GM12864 (cell line): ENCODE measurements around the gene MRGPRE.

Source experiments
- DNase-seq: peaks from one replicate; pipeline ENCODE4 v3.0.0-alpha.2; 2011; ENCODE audit warnings: low read depth
- H3K4me3 ChIP-seq: 2 replicates; pipeline ENCODE4 v1.5.1; 2011; ENCODE audit warnings: mild to moderate bottlenecking, low read depth, low read length, control low read depth
- TF ChIP-seq, protein P1 (sequence below): IDR thresholded peaks from 2 replicates; pipeline ENCODE4 v1.5.1; 2011; ENCODE audit warnings: low read depth, mild to moderate bottlenecking, moderate library complexity, low read length, control low read depth, inconsistent platforms; ENCODE audit errors: missing control alignments

The MRGPRE gene

DNA sequence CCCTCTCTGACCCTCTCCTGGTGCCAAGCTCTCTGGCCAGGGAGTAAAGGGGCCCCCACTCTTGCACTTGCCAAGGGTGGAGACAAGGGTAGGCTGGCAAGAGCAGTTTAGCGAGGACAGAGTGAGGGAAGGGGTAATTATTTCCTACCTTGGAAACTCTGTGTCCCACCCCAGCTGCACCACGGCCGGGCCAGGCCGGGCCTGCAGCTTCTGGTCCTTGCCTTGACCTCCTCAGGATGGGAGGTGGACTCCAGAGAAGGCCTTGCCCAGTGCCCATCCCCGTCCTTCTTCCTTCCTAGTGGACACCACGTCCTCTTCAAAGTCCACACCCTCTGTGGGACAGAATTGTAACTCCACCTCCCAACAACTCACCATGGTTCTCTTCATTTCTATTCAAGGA, 48.7 kb downstream of the MRGPRE start:
- no peak for DNase-seq
- TF ChIP-seq, protein P1, sequence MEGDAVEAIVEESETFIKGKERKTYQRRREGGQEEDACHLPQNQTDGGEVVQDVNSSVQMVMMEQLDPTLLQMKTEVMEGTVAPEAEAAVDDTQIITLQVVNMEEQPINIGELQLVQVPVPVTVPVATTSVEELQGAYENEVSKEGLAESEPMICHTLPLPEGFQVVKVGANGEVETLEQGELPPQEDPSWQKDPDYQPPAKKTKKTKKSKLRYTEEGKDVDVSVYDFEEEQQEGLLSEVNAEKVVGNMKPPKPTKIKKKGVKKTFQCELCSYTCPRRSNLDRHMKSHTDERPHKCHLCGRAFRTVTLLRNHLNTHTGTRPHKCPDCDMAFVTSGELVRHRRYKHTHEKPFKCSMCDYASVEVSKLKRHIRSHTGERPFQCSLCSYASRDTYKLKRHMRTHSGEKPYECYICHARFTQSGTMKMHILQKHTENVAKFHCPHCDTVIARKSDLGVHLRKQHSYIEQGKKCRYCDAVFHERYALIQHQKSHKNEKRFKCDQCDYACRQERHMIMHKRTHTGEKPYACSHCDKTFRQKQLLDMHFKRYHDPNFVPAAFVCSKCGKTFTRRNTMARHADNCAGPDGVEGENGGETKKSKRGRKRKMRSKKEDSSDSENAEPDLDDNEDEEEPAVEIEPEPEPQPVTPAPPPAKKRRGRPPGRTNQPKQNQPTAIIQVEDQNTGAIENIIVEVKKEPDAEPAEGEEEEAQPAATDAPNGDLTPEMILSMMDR, result no peak
- H3K4me3 ChIP-seq, result no peak overlapping the region

DNA sequence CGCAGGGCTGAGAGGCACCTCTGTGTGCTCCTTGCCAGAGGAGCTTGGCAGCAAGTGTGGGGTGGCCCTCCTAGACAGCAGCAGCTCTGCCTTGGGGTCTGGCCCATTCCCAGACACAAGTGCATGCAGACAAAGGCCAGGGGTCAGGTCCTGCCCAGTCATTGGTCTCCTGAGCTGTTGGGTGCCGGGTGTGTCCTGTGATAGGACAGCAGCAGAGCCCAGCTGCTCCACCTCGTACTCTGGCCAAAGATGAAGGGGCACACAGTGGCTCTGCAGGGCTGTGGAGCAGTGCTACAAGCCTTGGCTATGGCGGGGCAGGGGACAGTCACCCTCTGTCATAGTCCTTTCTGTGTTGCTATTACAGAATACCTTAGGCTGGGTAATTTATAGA, 49.8 kb downstream of the MRGPRE start:
- TF ChIP-seq, protein P1, result no peak
- no peak overlapping the region for H3K4me3 ChIP-seq

GRCh38 chr11:3181725-3182461, 50.3 kb downstream of the MRGPRE start:
- H3K4me3 ChIP-seq, result no peak overlapping the region
- TF ChIP-seq, protein P1, result no peak
- DNase-seq, result no peak

More for the DNA sequence above, 49.8 kb downstream of the MRGPRE start:
- DNase-seq, result no peak

DNA sequence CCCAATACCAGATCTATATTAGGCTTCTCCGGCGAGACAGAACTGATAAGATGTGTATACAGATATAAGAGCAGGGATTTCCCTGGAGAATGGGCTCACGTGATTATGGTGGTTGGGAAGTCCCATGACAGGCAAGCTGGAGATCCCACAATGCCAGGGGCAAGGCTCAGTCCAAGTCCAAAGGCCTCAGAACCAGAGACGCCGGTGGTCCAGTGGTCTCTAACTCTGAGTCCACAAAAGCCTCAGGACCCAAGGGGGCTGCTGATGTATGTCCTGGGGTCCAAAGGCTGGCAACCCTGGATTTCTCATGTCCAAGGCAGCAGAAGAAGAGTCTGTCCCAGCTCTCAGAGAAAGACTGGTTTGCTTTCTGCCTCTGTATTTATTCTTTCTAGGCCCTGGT, 51.3 kb downstream of the MRGPRE start:
- H3K4me3 ChIP-seq, result no peak overlapping the region
- TF ChIP-seq, protein P1, result no peak
- no peak for DNase-seq

DNA sequence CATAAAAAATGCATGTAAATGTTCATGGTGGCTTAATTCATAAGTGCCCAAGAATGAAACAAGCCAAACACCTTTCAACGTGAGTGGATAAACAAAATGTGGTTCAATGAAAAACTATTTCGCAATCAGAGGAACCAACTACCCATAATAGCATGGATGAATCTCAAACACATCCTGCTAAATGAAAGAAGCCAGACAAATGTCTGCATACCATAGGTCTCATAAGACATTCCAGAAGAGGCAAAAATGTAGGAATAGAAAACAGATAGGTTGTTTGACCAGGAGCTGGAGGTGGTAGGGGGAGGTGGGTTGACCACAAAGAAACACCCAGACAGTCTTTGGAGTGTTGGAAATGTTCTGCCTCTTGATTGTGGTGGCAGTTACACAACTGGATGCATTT, 53.9 kb downstream of the MRGPRE start:
- TF ChIP-seq, protein P1, result no peak
- no peak for DNase-seq
- H3K4me3 ChIP-seq, result no peak overlapping the region

DNA sequence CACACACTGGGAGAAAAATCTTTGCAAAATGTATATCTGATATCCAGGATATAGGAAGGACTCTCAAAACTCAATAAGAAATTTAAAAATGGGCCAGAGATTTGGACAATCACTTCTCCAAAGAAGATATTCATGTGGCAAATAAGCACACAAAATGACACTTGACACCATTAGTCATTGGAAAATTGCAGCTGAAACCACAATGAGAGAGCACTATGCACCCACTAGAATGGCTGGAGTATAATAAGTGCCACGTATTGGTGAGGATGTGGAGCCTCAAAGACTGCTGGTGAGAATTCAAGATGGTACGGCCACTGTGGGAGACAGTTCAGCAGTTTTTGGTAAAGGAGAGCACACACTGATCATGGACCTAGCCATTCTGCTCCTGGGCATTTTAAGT, 54.3 kb downstream of the MRGPRE start:
- TF ChIP-seq, protein P1, result no peak
- H3K4me3 ChIP-seq, result no peak overlapping the region
- no peak for DNase-seq
